ENCODE measurements around the gene CAVIN3. TPM values are rescaled to one million over a fixed set of nuclear protein-coding genes. Genes with fewer than 3 reads are reported as not detected.

Gene CAVIN3, protein sequence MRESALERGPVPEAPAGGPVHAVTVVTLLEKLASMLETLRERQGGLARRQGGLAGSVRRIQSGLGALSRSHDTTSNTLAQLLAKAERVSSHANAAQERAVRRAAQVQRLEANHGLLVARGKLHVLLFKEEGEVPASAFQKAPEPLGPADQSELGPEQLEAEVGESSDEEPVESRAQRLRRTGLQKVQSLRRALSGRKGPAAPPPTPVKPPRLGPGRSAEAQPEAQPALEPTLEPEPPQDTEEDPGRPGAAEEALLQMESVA
- total RNA-seq (10 to 100 TPM; 72.5 to 75.5 TPM), polyA plus RNA-seq (not detected)

DNA sequence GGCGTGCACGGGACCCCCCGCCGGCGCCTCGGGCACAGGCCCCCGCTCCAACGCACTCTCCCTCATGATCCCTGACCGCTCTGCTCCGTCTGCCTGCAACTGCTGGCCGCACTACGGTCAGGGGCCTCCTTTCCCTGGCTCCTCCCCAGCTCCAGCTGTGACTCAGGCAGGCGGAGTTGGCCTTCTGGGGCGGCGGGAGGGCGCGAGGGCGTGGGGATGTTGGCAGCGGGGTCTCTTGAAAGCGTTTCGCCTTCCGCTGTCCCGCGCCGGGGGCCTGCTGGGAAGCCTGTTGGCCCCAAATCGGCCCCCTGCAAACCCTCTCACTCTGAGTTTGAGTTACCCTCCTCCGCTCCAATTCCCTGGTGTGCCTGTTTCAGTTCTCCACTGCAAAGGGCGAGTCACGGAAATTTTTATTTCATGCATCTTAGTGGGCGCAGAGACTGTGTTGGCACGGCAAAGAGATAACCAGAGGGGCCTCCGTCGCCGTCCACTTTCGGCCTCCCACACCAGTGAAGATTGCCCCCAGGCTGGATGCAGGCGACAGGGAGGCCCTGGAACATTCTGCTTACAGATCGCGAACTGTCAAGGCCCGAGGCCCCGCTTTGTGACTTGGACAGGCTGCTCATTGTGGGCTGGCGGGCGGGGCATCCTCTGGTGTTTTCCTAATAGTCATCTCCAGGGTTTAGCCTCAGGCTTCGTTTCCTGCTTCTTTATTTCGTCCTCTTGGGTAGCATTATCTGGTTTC lies at the start of gene CAVIN3:
Gene CAVIN3 (minus strand): TSS at position 91 of the 745 bp plus-strand sequence. CDS start 25 bp downstream, at position 66.
- Mint-ChIP-seq H3K9me3 (no peaks in the 10 kb centered on the region), H3K4me3 (peak within 1 kb of the TSS in 6 of 7 donors; percentile 18 to 76 (median 68)), H3K27me3 (peaks cover 32 to 60% of the 10 kb centered on the region in 2 donors), H3K36me3 (no peaks in the 10 kb centered on the region), H3K27ac (no peak within 1 kb of the TSS), H3K4me1 (peaks cover 14 to 19% (median 14%) of the 10 kb centered on the region in 3 donors)
- ChIA-PET CTCF (interaction anchor here (1.1 kb wide), 1 partner anchor 33 kb away, joined by 3 read pairs; no protein-coding TSS in a partner anchor), POLR2A (no interaction called here)
- no peak within 1 kb of the TSS for H3K4me3 ChIP-seq (ENCODE audit: low read length)
- DNase-seq, result no peak
- peaks cover 4% of the 10 kb centered on the region for H3K27me3 ChIP-seq (ENCODE audit: insufficient read depth, low read length, poor library complexity, severe bottlenecking)
- no peaks in the 10 kb centered on the region for H3K36me3 ChIP-seq (ENCODE audit: insufficient read depth, low read length)
- H3K4me1 ChIP-seq (ENCODE audit: insufficient read depth, low read length), result no peaks in the 10 kb centered on the region
- H3K9me3 ChIP-seq (ENCODE audit: low read length), result no peaks in the 10 kb centered on the region
- H3K27ac ChIP-seq (ENCODE audit: low read depth, low read length), result no peak within 1 kb of the TSS

DNA sequence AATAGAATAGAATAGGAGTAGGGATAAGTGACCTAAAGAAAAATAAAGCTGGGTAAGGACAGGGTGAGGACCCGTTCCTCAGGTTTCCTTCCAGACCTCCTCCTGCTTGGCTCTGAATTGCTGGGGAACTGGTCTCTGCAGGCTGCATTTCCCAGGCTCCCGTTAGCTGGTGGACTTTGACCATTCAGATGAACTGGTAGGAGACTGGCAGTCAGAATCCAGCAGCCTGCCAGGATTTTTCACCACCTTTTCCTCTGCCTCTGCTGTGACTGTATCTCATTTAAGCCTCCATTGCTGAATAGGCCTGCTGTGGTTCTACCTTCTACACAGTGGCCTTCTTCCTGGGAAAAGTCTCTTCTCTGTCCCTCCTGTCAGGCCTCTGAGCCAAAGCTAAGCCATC lies 45.4 kb upstream of the CAVIN3 start:
- Mint-ChIP-seq H3K27me3 (no peaks in the 10 kb centered on the region), H3K4me3 (no peak overlapping the region), H3K36me3 (no peaks in the 10 kb centered on the region), H3K27ac (no peak overlapping the region), H3K9me3 (no peaks in the 10 kb centered on the region), H3K4me1 (no peaks in the 10 kb centered on the region)
- Histone ChIP-seq H3K9me3 (ENCODE audit: low read length) (no peaks in the 10 kb centered on the region), H3K4me1 (ENCODE audit: insufficient read depth, low read length) (no peaks in the 10 kb centered on the region), H3K27ac (ENCODE audit: low read depth, low read length) (no peak overlapping the region), H3K27me3 (ENCODE audit: insufficient read depth, low read length, poor library complexity, severe bottlenecking) (no peaks in the 10 kb centered on the region), H3K36me3 (ENCODE audit: insufficient read depth, low read length) (no peaks in the 10 kb centered on the region), H3K4me3 (ENCODE audit: low read length) (no peak overlapping the region)
- no peak for DNase-seq
- POLR2A ChIA-PET, result no interaction called here
- CTCF ChIA-PET, result interaction anchor here (6.4 kb wide), 1 partner anchor 12 kb away, joined by 46 read pairs; no protein-coding TSS in a partner anchor

DNA sequence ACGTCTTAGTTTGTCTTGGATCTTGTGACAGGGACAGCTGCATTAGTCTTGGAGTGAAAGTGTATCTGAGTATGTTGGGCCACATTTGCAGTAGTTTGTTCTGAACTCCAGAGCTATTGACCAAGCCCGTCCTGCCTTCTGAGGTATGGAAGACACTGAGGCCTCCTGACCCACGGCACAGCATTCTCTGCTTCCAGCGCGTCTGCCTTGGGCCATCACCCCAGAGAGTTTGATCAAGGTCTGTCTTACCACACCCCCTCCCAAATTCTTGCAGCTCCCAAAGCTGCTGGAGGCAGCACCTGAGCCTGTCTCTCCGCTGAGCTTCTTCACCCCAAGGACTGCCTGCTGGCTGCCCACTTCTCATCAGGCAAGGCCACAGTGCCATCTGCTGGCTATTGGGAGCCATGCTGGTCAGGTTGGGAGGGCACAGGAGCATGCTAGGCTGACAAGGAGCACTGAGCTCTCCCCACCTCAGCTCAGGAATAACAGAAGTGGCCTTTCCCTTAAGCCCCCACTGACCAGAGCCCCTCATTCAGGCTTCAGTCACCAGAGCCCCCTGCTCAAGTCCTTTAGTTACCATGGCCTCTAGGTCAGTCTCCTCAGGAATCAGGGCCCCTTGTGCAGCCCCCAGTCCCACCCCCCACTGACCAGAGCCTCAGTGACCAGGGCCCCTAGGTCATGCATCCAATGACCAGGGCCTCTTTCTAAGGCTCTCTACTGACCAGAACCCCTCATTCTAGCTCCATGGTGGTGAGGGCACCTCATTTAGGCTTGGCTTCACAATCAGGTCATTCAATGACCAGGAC lies 42.8 kb upstream of the CAVIN3 start:
- H3K36me3 Mint-ChIP-seq, result no peaks in the 10 kb centered on the region
- H3K9me3 Mint-ChIP-seq, result no peaks in the 10 kb centered on the region
- no peak overlapping the region for H3K4me3 Mint-ChIP-seq
- no peaks in the 10 kb centered on the region for H3K27me3 Mint-ChIP-seq
- Histone ChIP-seq H3K4me3 (ENCODE audit: low read length) (no peak overlapping the region), H3K27ac (ENCODE audit: low read depth, low read length) (no peak overlapping the region), H3K9me3 (ENCODE audit: low read length) (no peaks in the 10 kb centered on the region), H3K4me1 (ENCODE audit: insufficient read depth, low read length) (no peaks in the 10 kb centered on the region), H3K27me3 (ENCODE audit: insufficient read depth, low read length, poor library complexity, severe bottlenecking) (no peaks in the 10 kb centered on the region), H3K36me3 (ENCODE audit: insufficient read depth, low read length) (no peaks in the 10 kb centered on the region)
- CTCF ChIA-PET, result interaction anchor here (0.6 to 6.4 kb wide), 31 partner anchors 9 to 673 kb away, joined by 3 to 46 read pairs (median 4); partner anchors contain the start of genes ARFIP2, HPX, TIMM10B and TRIM22
- peak; percentile 28 to 73 (median 33) for DNase-seq
- POLR2A ChIA-PET, result no interaction called here
- H3K4me1 Mint-ChIP-seq, result no peaks in the 10 kb centered on the region
- peak overlapping the region in 2 of 8 donors; percentile 6 to 87 for H3K27ac Mint-ChIP-seq

DNA sequence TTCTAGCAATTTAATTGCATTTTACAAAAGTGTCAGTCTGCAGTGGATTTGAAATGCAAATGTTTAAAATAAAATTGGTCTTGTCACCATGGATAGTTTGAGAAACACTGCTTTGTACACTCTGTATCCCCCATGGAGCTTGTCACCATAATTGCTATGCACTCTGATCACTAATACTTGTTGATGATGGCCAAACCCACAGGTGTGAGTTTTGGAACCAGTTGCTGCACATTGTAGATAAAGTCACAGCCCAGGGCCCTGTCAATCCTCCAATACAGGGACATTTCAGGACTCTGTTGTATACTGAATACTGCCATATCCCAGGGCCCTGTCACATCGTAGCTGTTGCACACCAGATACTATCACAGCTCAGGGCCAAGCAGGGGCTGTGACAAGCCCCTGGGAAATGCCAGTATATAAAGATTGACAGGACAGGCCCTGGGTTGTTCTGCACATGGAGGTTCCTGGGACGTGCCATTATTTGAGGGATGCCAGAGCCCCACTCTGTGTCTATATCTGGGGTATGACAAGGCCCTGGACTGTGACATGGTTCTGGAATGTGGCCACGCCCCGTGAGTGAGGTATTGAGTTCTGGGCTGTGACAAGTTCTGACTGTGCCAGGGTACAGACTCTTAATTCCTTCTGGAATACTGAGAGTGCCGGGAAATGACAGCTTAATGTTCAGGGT lies 42.0 kb upstream of the CAVIN3 start:
- H3K36me3 Mint-ChIP-seq, result no peaks in the 10 kb centered on the region
- Histone ChIP-seq H3K36me3 (ENCODE audit: insufficient read depth, low read length) (no peaks in the 10 kb centered on the region), H3K27me3 (ENCODE audit: insufficient read depth, low read length, poor library complexity, severe bottlenecking) (no peaks in the 10 kb centered on the region), H3K9me3 (ENCODE audit: low read length) (no peaks in the 10 kb centered on the region), H3K27ac (ENCODE audit: low read depth, low read length) (no peak overlapping the region), H3K4me1 (ENCODE audit: insufficient read depth, low read length) (no peaks in the 10 kb centered on the region), H3K4me3 (ENCODE audit: low read length) (no peak overlapping the region)
- H3K27me3 Mint-ChIP-seq, result no peaks in the 10 kb centered on the region
- H3K27ac Mint-ChIP-seq, result no peak overlapping the region
- H3K4me1 Mint-ChIP-seq, result no peaks in the 10 kb centered on the region
- H3K9me3 Mint-ChIP-seq, result no peaks in the 10 kb centered on the region
- DNase-seq, result no peak
- CTCF ChIA-PET, result interaction anchor here (0.6 to 6.4 kb wide), 27 partner anchors 8 to 672 kb away, joined by 3 to 46 read pairs (median 4); partner anchors contain the start of gene TRIM22
- no peak overlapping the region for H3K4me3 Mint-ChIP-seq
- POLR2A ChIA-PET, result no interaction called here

DNA sequence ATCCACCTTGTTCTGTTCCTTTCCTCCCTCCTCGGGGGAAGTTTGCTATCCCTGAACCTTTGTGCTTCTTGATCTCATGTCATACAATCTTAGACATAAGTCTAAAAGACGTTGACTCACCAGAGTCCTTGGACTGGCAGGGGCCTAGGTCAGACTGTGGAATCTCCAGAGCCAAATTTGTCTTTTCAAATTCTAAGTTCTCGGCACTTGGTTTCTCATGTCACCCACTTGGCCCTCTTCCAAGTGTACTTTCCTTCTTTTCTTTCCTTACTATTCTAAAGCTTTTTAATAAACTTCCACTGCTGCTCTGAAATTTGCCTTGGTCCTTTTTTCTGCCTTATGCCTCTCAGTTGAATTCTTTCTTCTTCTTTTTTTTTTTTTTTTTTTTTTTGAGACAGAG lies 39.9 kb upstream of the CAVIN3 start:
- Histone ChIP-seq H3K27ac (ENCODE audit: low read depth, low read length) (no peak overlapping the region), H3K9me3 (ENCODE audit: low read length) (no peaks in the 10 kb centered on the region), H3K4me3 (ENCODE audit: low read length) (no peak overlapping the region), H3K36me3 (ENCODE audit: insufficient read depth, low read length) (no peaks in the 10 kb centered on the region), H3K4me1 (ENCODE audit: insufficient read depth, low read length) (no peaks in the 10 kb centered on the region), H3K27me3 (ENCODE audit: insufficient read depth, low read length, poor library complexity, severe bottlenecking) (no peaks in the 10 kb centered on the region)
- Mint-ChIP-seq H3K27me3 (no peaks in the 10 kb centered on the region), H3K27ac (no peak overlapping the region), H3K4me3 (no peak overlapping the region), H3K36me3 (no peaks in the 10 kb centered on the region), H3K9me3 (no peaks in the 10 kb centered on the region), H3K4me1 (no peaks in the 10 kb centered on the region)
- ChIA-PET CTCF (interaction anchor here (1.7 to 6.4 kb wide), 2 partner anchors 9 to 17 kb away, joined by 6 to 46 read pairs; no protein-coding TSS in a partner anchor), POLR2A (no interaction called here)
- no peak for DNase-seq

DNA sequence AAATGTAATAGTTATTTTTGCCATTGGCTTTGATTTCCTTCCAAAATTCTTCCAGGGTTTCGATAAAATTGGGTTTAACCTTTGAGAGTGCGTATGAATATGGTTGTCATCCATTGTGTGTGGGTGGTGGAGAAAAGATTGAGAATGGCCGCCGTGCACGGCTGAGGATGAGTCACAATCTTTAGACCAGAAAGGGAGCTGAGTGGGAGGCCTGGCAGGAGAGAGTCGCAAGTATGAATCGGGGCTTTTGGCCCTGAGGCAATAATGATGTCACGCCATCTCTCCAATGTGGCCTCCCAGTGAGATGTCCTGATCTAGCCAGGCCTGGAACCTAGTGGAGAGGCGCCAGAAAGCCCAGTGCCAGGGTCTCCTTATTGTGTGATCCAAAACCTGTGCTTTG lies 36.9 kb upstream of the CAVIN3 start:
- Mint-ChIP-seq H3K4me1 (peaks cover 0 to 3% (median 0%) of the 10 kb centered on the region in 3 donors), H3K4me3 (no peak overlapping the region), H3K36me3 (no peaks in the 10 kb centered on the region), H3K9me3 (no peaks in the 10 kb centered on the region), H3K27ac (no peak overlapping the region), H3K27me3 (peaks cover 0 to 1% of the 10 kb centered on the region in 2 donors)
- Histone ChIP-seq H3K27ac (ENCODE audit: low read depth, low read length) (no peak overlapping the region), H3K4me3 (ENCODE audit: low read length) (no peak overlapping the region), H3K4me1 (ENCODE audit: insufficient read depth, low read length) (no peaks in the 10 kb centered on the region), H3K9me3 (ENCODE audit: low read length) (no peaks in the 10 kb centered on the region), H3K27me3 (ENCODE audit: insufficient read depth, low read length, poor library complexity, severe bottlenecking) (no peaks in the 10 kb centered on the region), H3K36me3 (ENCODE audit: insufficient read depth, low read length) (no peaks in the 10 kb centered on the region)
- ChIA-PET CTCF (no interaction called here), POLR2A (no interaction called here)
- no peak for DNase-seq

DNA sequence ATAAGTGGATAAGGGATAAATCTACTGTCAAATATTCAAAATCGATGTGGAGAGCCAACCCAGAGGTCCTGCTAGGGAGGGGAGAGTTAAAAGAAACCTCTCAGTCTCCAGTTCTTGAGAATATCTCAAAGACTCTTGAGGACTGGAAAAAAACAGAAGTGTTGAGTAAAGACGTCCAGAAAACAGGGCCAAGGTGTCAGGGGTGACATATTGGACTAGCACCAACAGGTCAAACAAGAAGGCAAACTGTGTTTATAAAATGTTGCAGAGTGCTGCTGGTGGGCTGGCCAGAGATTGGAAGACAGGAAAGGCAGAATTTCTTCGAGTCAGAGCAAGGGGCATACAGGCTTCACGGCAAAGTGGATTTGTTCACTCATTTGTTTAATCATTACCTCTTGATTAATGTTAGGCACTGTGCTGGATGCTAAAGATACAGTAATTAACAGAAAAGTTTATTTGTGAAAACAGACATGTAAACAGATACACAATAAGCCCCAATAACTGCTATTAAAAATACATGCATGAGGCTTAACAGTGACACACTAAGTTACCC lies 36.3 kb upstream of the CAVIN3 start:
- Mint-ChIP-seq H3K9me3 (no peaks in the 10 kb centered on the region), H3K27me3 (peaks cover 0 to 3% of the 10 kb centered on the region in 2 donors), H3K36me3 (no peaks in the 10 kb centered on the region), H3K27ac (no peak overlapping the region), H3K4me1 (peaks cover 0 to 3% (median 0%) of the 10 kb centered on the region in 3 donors), H3K4me3 (no peak overlapping the region)
- H3K27ac ChIP-seq (ENCODE audit: low read depth, low read length), result no peak overlapping the region
- no peaks in the 10 kb centered on the region for H3K27me3 ChIP-seq (ENCODE audit: insufficient read depth, low read length, poor library complexity, severe bottlenecking)
- CTCF ChIA-PET, result no interaction called here
- DNase-seq, result no peak
- no peaks in the 10 kb centered on the region for H3K9me3 ChIP-seq (ENCODE audit: low read length)
- H3K4me1 ChIP-seq (ENCODE audit: insufficient read depth, low read length), result no peaks in the 10 kb centered on the region
- H3K36me3 ChIP-seq (ENCODE audit: insufficient read depth, low read length), result no peaks in the 10 kb centered on the region
- no peak overlapping the region for H3K4me3 ChIP-seq (ENCODE audit: low read length)
- POLR2A ChIA-PET, result no interaction called here

Data from CD8-positive, alpha-beta memory T cell (primary cell).